DND-41 (cell line): ENCODE results near the gene DLG2.

Source experiments
- ATAC-seq: fragments of 200-7000 bp; cut with Tn5 transposase; 3 replicates; pipeline ENCODE4 v1.9.1; 2021; ENCODE audit warnings: low read depth; ENCODE audit not compliant: insufficient read depth
- DNase-seq: peaks from one replicate; pipeline ENCODE4 v3.0.0-alpha.2; 2020
- H2AFZ ChIP-seq: 2 replicates; pipeline ENCODE4 v1.6.0; 2012; ENCODE audit warnings: low read depth, low read length
- H3K27ac ChIP-seq: 2 replicates; pipeline ENCODE4 v1.5.1; 2012; ENCODE audit warnings: low read length, inconsistent platforms
- H3K27me3 ChIP-seq: fragments of 200-600 bp; sonication (generic); 2 replicates; pipeline ENCODE4 v1.6.0; 2012; ENCODE audit warnings: low read length, mild to moderate bottlenecking, inconsistent platforms; ENCODE audit not compliant: insufficient read depth, poor library complexity
- H3K36me3 ChIP-seq: 2 replicates; pipeline ENCODE4 v1.5.1; 2012; ENCODE audit warnings: low read length, inconsistent platforms; ENCODE audit not compliant: insufficient read depth
- H3K4me1 ChIP-seq: 2 replicates; pipeline ENCODE4 v1.5.1; 2012; ENCODE audit warnings: mild to moderate bottlenecking, low read length; ENCODE audit not compliant: insufficient read depth
- H3K4me2 ChIP-seq: 2 replicates; pipeline ENCODE4 v1.6.0; 2012; ENCODE audit warnings: mild to moderate bottlenecking, moderate library complexity, low read length, inconsistent platforms; ENCODE audit not compliant: insufficient read depth
- H3K4me3 ChIP-seq, 2 experiments: fragments of 200-600 bp in 1 of 2; shearing (Covaris generic) in 1 of 2; 2 replicates each; pipeline ENCODE4 v1.5.1; 2012 to 2016; ENCODE audit warnings: inconsistent platforms in 2 of 2, low read length in 2 of 2, mild to moderate bottlenecking in 2 of 2, low read depth in 1 of 2, moderate library complexity in 1 of 2
- H3K79me2 ChIP-seq: 2 replicates; pipeline ENCODE4 v1.6.0; 2012; ENCODE audit warnings: low read length, inconsistent platforms; ENCODE audit not compliant: insufficient read depth
- H3K9ac ChIP-seq: 2 replicates; pipeline ENCODE4 v1.6.0; 2012; ENCODE audit warnings: low read depth, mild to moderate bottlenecking, inconsistent platforms, low read length, moderate library complexity
- H3K9me3 ChIP-seq: 2 replicates; pipeline ENCODE4 v1.5.1; 2012; ENCODE audit warnings: low read length, moderate library complexity, mild to moderate bottlenecking, inconsistent platforms; ENCODE audit not compliant: insufficient read depth, severe bottlenecking
- H4K20me1 ChIP-seq: 2 replicates; pipeline ENCODE4 v1.6.0; 2012; ENCODE audit warnings: low read length; ENCODE audit not compliant: insufficient read depth
- CTCF ChIP-seq: IDR thresholded peaks from 2 replicates; pipeline ENCODE4 v1.5.1; 2012; ENCODE audit warnings: borderline replicate concordance, low read length, moderate library complexity, mild to moderate bottlenecking; ENCODE audit not compliant: poor library complexity, severe bottlenecking; ENCODE audit errors: extremely low read depth
- EZH2 ChIP-seq: IDR thresholded peaks from 3 replicates; pipeline ENCODE4 v1.6.1; 2012; ENCODE audit warnings: borderline replicate concordance, low read depth, mild to moderate bottlenecking, moderate library complexity, low read length, inconsistent platforms; ENCODE audit not compliant: severe bottlenecking

DLG2 gene

GRCh38 chr11:84660257-84660977 is 966.7 kb downstream of the DLG2 start:
- Histone ChIP-seq H3K27ac (no peak overlapping the region), H3K4me1 (no peaks in the 10 kb centered on the region), H3K9me3 (no peaks in the 10 kb centered on the region), H3K36me3 (no peaks in the 10 kb centered on the region), H4K20me1 (no peaks in the 10 kb centered on the region), H3K4me2 (no peak overlapping the region), H2AFZ (no peak overlapping the region), H3K27me3 (no peaks in the 10 kb centered on the region), H3K4me3 (no peak overlapping the region), H3K9ac (no peak overlapping the region), H3K79me2 (no peaks in the 10 kb centered on the region)
- no peak for TF ChIP-seq CTCF
- no peak for TF ChIP-seq EZH2
- ATAC-seq = no peak
- no peak for DNase-seq

GRCh38 chr11:84655712-84656111 is 971.4 kb downstream of the DLG2 start:
- no peak overlapping the region for H3K4me2 ChIP-seq
- no peaks in the 10 kb centered on the region for H3K9me3 ChIP-seq
- no peaks in the 10 kb centered on the region for H4K20me1 ChIP-seq
- no peak overlapping the region for H3K27ac ChIP-seq
- no peaks in the 10 kb centered on the region for H3K27me3 ChIP-seq
- H3K4me3 ChIP-seq = no peak overlapping the region
- DNase-seq = no peak
- H3K36me3 ChIP-seq = no peaks in the 10 kb centered on the region
- no peaks in the 10 kb centered on the region for H3K4me1 ChIP-seq
- TF ChIP-seq EZH2 = no peak
- TF ChIP-seq CTCF = no peak
- no peaks in the 10 kb centered on the region for H3K79me2 ChIP-seq
- ATAC-seq = no peak
- no peak overlapping the region for H2AFZ ChIP-seq
- no peak overlapping the region for H3K9ac ChIP-seq

GRCh38 chr11:84648471-84648870 is 978.7 kb downstream of the DLG2 start:
- no peak overlapping the region for H3K4me2 ChIP-seq
- H3K4me1 ChIP-seq = no peaks in the 10 kb centered on the region
- no peak overlapping the region for H3K4me3 ChIP-seq
- no peaks in the 10 kb centered on the region for H3K9me3 ChIP-seq
- H3K27me3 ChIP-seq = no peaks in the 10 kb centered on the region
- no peaks in the 10 kb centered on the region for H3K36me3 ChIP-seq
- H3K27ac ChIP-seq = no peak overlapping the region
- ATAC-seq = no peak
- no peaks in the 10 kb centered on the region for H3K79me2 ChIP-seq
- H4K20me1 ChIP-seq = no peaks in the 10 kb centered on the region
- H3K9ac ChIP-seq = no peak overlapping the region
- no peak for TF ChIP-seq EZH2
- no peak for TF ChIP-seq CTCF
- DNase-seq = no peak
- H2AFZ ChIP-seq = no peak overlapping the region
